HG02943 (cell line): ENCODE measurements around the gene GZMA.
"Not testable (repeated sequence)": the region's sequence is repeated elsewhere in the genome, so short reads cannot be mapped to it uniquely, and the experiment has no call there.

Experiments
- ATAC-seq: cut with Tn5 transposase; IDR thresholded peaks from one replicate; pipeline ENCODE4 v1.9.1; 2021; ENCODE audit warnings: mild to moderate bottlenecking, low read depth, moderate library complexity; ENCODE audit not compliant: unreplicated experiment

Gene GZMA

DNA sequence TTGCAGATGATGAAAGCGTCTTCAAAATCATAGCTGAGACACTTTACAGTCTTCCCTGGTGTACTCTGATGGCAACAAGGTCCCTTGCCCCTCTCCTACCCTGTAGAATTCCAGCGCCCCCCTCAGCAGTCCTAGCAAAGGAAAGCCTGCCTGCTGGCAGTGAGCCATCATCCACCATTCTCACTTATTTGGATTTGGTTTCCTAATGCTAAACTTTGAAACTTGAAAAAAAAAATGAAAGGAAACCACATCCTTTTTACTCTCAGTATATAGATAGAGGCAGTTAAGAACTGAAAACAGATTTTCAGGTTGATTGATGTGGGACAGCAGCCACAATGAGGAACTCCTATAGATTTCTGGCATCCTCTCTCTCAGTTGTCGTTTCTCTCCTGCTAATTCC is at the start of gene GZMA:
TSS of gene GZMA (plus strand) at position 299 of the 400 bp plus-strand sequence. CDS start at position 336, 37 bp downstream.
- ATAC-seq, result no peak

DNA sequence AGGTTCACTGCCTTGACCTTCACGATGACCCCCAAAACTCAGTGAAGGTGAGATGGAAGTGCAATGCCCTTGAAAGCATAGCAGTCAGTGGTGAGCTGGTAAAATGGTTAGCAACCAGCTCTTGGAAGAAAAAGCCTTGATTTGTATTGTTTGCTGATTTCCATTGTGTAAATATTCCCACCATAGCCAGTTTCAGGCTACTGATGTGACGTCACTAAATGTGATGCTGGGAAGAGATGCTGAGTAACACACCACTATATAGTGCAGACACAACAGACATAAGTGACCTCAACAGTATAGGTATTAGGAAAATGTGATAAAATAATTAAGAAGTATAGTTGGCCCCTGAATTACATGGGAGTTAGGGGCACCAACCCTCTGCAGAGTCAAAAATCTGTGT is 47.3 kb upstream of the GZMA start:
- no peak for ATAC-seq

DNA sequence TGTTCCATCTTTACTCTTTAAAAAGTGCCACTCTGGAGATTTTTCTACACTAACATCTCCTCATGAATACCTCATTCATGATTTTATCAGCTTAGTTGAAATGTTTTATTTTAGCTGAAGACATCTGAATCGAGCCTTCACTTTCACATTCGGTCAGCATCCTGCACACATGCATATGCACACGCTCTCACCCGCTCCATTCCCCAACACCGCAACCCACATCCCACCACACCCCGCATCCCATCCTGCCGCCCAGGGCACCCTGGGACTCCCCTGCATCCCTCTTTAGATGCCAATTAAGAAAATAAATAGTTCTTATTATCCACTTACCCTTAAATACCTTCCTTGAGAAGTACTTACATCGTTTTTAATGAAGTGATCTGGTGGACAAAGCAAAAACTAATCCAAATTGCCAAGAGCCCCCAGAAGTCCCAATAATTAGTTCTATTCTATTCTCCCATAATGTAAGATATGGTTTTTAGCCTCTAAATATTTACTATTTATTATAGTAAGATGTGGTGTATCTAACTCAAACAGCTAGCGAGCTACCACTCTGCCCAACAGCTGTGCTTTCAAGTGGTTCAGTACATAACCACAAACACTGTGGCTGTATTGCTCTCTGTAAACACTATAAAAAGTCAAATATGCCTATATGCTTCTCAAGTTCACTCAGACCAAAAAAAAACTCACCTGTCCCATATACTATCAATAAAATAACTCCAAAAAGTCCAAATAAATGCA is 40.2 kb upstream of the GZMA start:
- ATAC-seq, result no peak

DNA sequence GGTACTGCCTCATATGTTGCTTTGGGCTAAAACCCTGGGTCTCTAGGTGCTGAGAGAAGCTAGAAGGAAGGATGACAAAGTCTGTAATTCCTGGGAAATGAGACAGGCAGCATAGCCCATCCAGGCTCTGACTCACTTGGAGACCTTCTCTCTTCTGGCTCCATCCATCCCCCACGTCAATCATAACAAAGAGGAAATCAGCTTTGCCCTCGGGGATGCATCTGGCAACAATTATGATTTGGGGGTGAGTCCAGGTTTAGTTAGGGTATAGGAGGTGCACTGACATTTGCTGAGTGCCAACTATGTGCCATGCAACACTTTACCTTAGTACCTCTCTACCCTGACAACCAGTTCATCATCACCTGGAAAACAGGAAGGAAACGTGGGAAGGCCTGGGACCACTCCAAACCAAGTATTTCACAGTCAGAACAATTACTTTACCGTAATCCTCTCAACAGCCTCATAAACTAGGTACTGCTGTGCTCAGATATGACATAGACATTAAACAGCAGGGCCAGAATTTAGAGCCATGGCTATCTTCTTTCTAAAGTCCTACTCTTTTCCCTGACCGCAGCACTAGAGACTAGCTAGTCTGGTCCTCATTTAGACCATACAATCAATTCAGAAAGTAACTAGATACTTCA is 39.1 kb upstream of the GZMA start:
- no peak for ATAC-seq

DNA sequence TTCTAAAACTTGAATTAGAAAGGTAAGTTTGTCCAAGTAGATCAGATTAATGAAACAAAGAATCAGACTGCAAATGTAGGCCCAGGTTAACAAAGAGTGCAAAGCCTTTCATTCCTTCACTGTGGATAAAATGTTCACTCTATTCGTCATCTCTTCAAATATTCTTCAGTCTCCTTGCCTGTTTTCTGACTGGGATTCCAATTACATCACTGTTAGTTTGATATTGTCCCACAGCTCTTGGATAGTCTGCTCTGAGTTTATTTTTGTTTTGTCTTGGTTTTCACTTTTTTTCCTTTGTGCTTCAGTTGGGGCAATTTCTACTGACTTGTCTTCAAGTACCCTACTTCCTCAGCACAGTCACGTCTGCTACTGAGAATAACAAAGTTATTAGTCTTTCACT is 38.5 kb upstream of the GZMA start:
- ATAC-seq, result no peak

DNA sequence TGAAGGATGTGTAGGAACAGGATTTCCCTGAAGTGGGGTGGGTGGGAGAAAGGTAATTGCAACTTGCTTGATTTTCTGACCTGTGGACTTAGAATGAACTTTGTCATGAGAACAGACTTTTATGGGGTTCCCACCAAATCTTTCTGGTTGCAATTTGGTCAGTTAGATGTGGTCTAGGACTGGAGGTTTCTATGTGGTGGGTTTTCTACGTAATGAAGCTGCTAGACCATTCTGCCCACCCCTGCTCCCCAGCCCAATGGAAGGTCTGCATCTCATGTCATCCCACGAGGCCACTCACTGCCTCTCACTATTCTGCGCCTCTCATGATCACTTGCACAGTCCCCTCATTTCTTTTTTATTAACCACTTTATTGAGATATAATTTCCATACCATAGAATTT is 37.9 kb upstream of the GZMA start:
- no peak for ATAC-seq

DNA sequence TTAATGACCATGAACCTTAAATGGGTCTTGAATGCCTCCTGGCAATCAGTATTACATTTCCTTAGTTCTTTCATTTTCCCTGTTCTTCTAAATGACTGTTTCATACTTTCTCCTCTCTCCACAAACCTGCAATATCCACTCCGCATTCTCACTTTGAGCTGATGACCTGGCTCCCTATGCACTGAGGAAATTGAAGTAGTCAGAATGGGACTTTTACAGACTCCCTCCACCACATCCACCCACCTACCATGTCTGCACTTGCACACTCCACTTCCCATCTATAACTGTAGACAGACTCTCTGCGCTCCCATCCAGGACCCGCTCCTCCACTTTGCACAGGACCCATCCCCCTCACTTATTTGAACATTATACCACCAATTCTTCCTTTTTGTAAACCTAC is 36.2 kb upstream of the GZMA start:
- ATAC-seq, result no peak

DNA sequence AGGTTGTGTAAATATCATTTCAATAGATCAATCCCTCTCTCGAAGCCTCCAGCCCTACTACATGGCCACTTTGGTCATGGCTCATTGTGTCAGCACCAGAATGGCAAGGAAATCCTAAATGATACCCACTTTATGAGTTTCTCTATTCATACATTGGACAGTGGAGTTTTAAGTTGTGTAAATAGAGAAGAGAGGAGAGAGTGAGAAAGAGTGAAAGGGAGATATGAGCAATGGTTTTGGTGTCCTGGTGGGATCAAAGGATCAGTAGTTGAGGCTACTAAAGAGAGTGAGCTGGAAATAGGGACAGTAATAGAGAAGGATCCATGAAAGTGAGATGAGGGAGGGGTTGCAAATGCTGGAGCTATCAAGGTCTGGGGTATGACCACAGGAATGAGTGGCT is 31.5 kb upstream of the GZMA start:
- no peak for ATAC-seq

DNA sequence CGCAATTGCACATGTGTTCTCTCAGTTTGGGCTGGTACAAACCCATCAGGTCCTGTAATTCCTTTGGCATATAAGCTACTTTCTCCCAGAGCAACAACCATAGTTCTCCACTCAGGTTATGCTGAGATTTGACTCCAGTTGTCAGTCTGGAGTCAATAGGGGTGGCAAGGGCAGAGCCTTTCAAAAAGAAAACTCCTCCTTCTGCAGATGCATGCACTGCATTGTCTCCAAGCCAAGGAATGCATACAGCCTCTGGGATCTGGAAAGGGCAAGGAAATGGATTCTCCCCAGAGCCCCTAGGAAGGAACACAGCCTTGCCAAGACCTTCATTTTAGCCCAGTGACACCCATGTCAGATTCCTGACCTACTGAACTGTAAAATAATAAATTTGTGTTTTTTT is 31.0 kb upstream of the GZMA start:
- ATAC-seq, result no peak

DNA sequence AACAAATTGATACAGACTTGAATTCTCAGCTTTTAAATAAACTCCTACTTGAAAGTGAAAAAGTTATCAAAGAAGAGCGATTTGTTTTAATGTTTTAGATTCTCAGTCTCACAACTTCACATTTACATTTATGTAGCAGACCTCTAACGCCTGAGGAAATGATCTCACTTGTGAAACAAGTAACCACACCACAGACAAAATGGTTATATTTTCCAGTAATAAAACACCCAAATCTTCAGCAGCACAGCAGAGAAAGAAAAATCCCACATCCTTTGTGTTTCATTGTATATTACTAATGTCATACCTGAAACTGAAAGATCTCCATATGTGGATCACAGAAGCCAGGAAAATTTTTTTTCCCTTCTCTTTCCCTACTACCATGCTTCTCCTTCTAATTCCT is 29.8 kb upstream of the GZMA start:
- no peak for ATAC-seq

DNA sequence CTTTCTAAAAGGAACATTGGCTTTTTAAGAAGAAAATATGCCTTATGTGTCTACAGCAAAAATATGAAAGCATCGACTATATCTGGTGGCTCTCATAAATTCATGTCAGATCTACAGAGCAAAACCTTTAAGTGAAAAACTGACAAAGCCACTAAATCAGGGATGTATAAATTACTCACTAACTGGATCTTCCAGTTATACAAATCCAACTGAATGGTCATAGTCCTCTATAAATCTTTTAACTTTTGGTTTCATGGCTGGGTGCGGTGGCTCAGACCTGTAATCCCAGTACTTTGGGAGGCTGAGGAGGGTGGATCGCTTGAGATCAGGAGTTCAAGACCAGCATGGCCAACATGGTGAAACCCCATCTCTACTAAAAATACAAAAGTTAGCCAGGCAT is 29.2 kb upstream of the GZMA start:
- ATAC-seq, result no peak

DNA sequence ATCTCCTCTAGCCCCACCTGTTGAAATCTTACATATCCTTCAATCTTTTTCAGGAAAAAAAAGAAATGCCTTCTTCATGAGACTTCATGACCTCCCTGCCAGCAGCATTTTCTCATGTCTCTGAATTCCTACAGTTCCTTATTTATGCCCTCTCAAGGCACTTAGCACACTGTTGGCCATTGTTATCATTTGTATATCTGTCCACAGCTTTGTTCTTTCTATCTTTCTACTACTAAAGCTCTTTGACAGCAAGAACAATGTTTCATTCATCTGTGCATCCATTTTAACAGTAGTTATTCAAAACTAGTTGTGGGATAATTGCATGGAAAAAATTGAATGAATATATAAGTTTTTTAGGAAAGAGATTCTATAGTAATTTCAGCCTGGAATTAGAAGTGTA is 20.9 kb upstream of the GZMA start:
- ATAC-seq, result no peak

DNA sequence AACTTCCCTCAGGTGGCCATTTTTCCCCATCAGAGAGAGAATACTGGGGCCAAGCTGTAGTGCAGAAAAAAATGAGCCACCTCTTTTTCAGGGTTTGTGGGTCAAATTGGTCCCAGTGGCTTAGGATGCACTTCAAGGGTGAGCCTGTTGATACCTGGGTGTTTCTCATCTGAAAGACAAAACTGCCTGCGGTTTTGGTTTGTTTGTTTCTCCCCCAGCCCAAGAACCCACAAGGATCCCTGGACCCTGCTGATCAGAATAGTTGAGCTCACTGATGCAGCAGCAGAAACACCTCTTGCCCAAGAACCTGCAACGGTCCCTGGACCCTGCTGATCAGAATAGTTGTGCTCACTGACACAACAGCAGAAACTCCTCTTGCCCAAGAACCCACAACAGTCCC is 13.1 kb upstream of the GZMA start:
- ATAC-seq, result not testable (repeated sequence)

DNA sequence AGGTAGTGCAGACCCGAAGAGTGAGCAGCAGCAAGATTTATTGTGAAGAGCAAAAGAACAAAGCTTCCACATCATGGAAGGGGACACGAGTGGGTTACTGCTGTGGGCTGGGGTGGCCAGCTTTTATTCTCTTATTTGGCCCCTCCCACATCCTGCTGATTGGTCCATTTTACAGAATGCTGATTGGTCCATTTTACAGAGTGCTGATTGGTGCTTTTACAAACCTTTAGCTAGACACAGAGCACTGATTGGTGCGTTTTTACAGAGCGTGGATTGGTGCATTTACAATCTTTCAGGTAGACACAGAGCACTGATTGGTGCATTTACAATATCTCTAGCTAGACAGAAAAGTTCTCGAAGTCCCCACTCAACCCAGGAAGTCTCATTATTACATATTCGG is 11.4 kb upstream of the GZMA start:
- not testable (repeated sequence) for ATAC-seq

DNA sequence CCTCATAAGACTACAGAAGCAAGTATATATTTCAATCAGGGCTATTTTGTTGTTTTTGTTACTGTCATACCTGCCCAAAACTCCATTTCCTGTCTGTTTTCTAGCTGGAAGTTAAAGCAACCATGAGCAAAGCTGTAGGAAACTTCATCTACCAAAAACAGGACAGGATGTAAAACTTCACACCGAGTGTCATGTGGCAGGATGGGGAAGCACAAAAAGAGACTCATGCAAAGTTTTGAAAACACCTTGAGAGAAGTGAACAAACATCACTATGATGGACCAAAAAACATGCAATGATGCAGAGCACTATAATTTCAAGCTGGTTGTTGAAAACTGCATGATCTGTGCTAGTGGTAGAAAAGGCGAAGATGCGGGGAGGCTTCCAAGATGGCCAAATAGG is 6.3 kb upstream of the GZMA start:
- ATAC-seq, result no peak

DNA sequence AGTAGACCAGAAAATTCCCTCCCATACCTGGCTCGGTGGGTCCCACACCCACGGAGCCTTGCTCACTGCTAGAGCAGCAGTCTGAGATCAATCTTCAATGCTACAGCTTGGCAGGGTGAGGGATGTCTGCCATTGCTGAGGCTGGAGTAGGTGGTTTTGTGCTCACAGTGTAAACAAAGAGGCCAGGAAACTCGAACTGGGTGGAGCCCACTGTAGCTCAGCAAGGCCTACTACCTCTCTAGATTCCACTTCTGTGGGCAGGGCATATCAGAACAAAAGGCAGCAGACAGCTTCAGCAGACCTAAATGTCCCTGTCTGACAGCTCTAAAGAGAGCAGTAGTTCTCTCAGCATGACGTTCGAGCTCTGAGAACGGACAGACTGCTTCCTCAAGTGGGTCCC is 5.6 kb upstream of the GZMA start:
- ATAC-seq, result no peak

DNA sequence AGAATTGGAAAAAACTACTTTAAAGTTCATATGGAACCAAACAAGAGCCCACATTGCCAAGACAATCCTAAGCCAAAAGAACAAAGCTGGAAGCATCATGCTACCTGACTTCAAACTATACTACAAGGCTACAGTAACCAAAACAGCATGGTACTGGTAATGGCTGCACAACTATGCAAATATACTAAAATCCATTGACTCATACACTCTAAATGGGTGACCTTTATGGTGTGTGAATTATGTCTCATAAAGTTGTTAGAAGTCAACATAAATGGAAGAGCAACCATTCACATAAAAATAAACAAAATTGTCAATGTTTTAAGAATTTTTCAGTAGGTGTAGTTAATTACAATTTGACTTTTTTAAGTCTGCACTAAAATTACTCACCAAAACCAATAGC is 1.3 kb upstream of the GZMA start:
- ATAC-seq, result not testable (repeated sequence)

DNA sequence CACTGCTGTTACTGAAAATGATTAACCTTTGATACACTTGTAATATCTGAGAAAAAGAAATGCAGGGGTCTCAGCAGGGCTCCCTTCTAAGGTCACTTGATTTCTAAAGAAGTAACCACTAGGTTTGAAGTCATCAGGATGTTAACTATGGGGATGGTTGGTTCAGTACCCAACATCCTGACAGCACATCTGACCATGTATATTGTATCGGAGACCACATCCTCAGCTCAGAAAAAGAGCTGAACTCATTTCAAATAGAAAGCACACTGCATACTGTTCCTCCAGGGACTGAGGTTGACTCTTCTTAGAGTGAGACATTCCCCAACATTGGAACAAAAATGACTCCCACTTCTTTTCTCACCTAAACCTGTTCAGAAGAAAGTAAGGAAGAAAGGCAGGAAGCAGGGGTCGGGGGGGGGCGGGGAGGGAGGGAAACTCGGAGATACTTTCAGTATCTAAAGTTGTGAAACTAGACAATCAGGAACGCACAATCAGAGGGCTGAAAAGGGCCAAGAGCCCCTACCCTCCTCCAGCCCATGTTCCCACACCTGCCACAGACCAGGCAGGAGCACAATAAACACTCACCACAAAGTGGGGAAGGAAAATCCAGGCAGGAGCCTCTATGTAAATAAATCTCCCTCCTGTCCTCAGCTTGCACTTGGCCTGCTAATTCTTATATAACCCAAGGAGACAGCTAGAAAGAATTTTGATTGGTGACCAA is 730 bp upstream of the GZMA start:
- ATAC-seq, result no peak

DNA sequence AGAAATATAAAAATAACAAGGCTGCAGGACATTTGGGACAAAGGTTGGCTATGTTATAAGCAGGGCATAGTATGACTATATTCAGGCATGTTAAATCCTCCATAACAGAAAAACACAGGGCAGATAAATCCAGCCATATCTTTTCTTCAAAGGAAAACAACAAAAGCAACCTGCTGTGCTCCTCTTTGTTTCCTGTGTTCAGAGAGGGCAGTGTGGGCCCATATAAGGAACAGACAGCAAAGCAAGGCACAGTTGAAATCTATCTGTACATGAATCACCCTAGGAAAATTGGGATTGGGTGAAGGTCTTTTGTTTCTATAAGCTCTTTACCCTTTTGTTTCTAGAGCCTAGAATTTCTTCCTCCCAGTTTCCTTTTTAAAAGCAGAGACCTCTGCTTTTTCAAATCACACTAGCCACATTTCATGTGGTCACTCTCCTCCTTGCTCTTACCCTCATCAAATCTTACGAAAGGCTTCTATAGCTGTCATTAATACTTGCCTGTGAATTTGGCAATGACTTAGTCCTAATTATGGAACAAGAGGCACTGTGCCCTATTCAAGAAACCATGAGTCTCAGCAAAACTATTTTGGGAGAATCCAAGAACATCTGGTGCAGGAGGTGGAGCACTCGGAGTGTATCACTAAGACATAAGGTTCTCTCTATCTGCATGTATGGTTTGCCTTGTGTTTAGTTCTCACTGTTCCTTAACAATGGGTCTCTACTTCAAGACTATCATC is 1.8 kb downstream of the GZMA start:
- ATAC-seq, result no peak

DNA sequence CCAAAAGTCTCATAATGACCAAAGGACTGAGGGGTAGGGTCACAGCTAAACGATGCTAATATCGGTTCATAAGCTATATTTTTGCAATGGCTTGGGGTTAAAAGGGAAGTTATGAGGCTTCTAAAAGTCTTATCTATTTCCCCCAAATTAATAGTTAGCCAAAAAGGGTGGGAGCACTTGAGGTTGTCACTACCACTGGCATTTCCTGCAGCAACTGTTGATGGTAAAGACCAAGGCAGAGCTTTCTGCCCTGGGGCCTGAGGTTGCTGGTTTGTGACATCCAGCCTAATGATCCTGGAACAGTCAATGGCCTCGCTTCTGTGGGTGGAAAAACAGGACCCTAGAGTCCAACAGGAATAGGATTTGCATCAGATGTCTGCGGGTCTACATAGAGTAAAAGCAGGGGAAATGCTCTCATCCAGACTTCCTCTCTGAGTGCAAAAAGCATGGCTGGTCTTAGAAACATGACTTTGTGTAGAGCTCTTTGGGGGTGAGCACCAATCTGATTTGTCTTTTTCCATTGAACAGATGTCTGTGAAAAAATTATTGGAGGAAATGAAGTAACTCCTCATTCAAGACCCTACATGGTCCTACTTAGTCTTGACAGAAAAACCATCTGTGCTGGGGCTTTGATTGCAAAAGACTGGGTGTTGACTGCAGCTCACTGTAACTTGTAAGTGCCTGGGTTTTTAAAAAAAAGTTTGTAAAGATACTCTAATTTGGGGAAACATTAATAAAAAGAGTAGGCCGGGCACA is 2.7 kb downstream of the GZMA start:
- no peak for ATAC-seq
